SK-N-SH (cell line): Measurements from ENCODE around the gene PCNX3. TPM values are rescaled to one million over a fixed set of nuclear protein-coding genes. Genes with fewer than 3 reads are reported as not detected.

Source experiments
- CTCF ChIA-PET: fragments of 300-600, 350-600 bp; formaldehyde crosslinking; extraction: SDS; loops from one replicate; lab custom pipeline; 2021; lab: Yijun Ruan, JAX
- POLR2A ChIA-PET: fragments of 350-600 bp; sonication (Branson Sonifier 250); formaldehyde crosslinking; extraction: SDS; loops from one replicate; lab custom pipeline; 2020; ENCODE audit warnings: antibody characterized with exemption, inconsistent platforms; lab: Yijun Ruan, JAX
- DNase-seq: peaks from one replicate; pipeline ENCODE4 v3.0.0; 2012
- H2AFZ ChIP-seq: fragments of 200-600 bp; sonication (generic); 2 replicates; pipeline ENCODE4 v1.8.1; 2016; ENCODE audit warnings: antibody characterized with exemption, mild to moderate bottlenecking, low read depth
- H3F3A ChIP-seq: fragments of 200-600 bp; sonication (generic); replicated peaks from 2 replicates; pipeline ENCODE3; 2016; ENCODE audit warnings: antibody characterized with exemption, mild to moderate bottlenecking; ENCODE audit not compliant: insufficient read depth
- H3K27ac ChIP-seq, 2 experiments: fragments of 200-500 bp in 1 of 2; fragments of 200-600 bp in 1 of 2; sonication (Bioruptor generic) in 1 of 2; sonication (generic), shearing (Covaris generic) in 1 of 2; 2 replicates each; pipeline versions ENCODE4 v1.5.1 to v1.6.1; 2014 to 2016; ENCODE audit warnings: low read depth in 2 of 2, inconsistent platforms in 1 of 2, low read length in 1 of 2, mild to moderate bottlenecking in 1 of 2, mixed read lengths in 1 of 2
- H3K27me3 ChIP-seq: fragments of 200-600 bp; sonication (generic), shearing (Covaris generic); 2 replicates; pipeline ENCODE4 v1.6.1; 2016; ENCODE audit warnings: mixed run types; ENCODE audit not compliant: insufficient read depth
- H3K36me3 ChIP-seq, 2 experiments: fragments of 200-500 bp in 1 of 2; fragments of 200-600 bp in 1 of 2; sonication (Bioruptor generic) in 1 of 2; sonication (generic) in 1 of 2; replicated peaks in 1 of 2; 2 replicates each; pipeline versions ENCODE3 to v1.5.1; 2014 to 2016; ENCODE audit warnings: low read length in 1 of 2, mild to moderate bottlenecking in 1 of 2; ENCODE audit not compliant: insufficient read depth in 2 of 2, control insufficient read depth in 1 of 2
- H3K4me1 ChIP-seq, 2 experiments: fragments of 200-500 bp in 1 of 2; fragments of 200-600 bp in 1 of 2; sonication (Bioruptor generic) in 1 of 2; sonication (generic), shearing (Covaris generic) in 1 of 2; 2 replicates each; pipeline versions ENCODE4 v1.5.1 to v1.6.1; 2014 to 2016; ENCODE audit warnings: low read depth in 1 of 2, low read length in 1 of 2, mixed run types in 1 of 2; ENCODE audit not compliant: insufficient read depth in 2 of 2, control insufficient read depth in 1 of 2
- H3K4me2 ChIP-seq: fragments of 200-600 bp; sonication (generic), shearing (Covaris generic); 2 replicates; pipeline ENCODE4 v1.6.1; 2017; ENCODE audit warnings: mixed run types
- H3K4me3 ChIP-seq, 2 experiments: fragments of 200-500 bp in 1 of 2; fragments of 200-600 bp in 1 of 2; sonication (Bioruptor generic) in 1 of 2; sonication (generic), shearing (Covaris generic) in 1 of 2; 2 replicates each; pipeline versions ENCODE4 v1.5.1 to v1.8.1; 2014 to 2016; ENCODE audit warnings: low read depth in 2 of 2, inconsistent platforms in 1 of 2, low read length in 1 of 2, mild to moderate bottlenecking in 1 of 2, mixed read lengths in 1 of 2, moderate library complexity in 1 of 2
- H3K79me2 ChIP-seq: fragments of 200-600 bp; sonication (generic); 2 replicates; pipeline ENCODE4 v1.8.1; 2017; ENCODE audit warnings: mild to moderate bottlenecking; ENCODE audit not compliant: insufficient read depth
- H3K9ac ChIP-seq: fragments of 200-600 bp; sonication (generic); 2 replicates; pipeline ENCODE4 v1.6.1; 2017; ENCODE audit warnings: mixed run types
- H3K9me2 ChIP-seq: fragments of 200-600 bp; sonication (generic); 2 replicates; pipeline ENCODE4 v1.6.1; 2017; ENCODE audit warnings: mixed run types
- H3K9me3 ChIP-seq: fragments of 200-600 bp; sonication (generic); 2 replicates; pipeline ENCODE4 v1.6.1; 2017; ENCODE audit warnings: mixed run types, mild to moderate bottlenecking, moderate library complexity
- H4K20me1 ChIP-seq: fragments of 200-600 bp; sonication (generic); 2 replicates; pipeline ENCODE4 v1.6.1; 2017; ENCODE audit warnings: mild to moderate bottlenecking, mixed run types; ENCODE audit not compliant: insufficient read depth
- CHD2 ChIP-seq: fragments of 150-350 bp; IDR thresholded peaks from 2 replicates; pipeline ENCODE4 v1.6.1; 2018; ENCODE audit warnings: low read length; ENCODE audit not compliant: partially characterized antibody
- ELF1 ChIP-seq: IDR thresholded peaks from 2 replicates; pipeline ENCODE4 v1.4.0; 2012
- EZH2phosphoT487 ChIP-seq: fragments of 200-600 bp; sonication (generic); IDR thresholded peaks from 2 replicates; pipeline ENCODE4 v1.6.1; 2017; ENCODE audit warnings: low read depth, mixed run types, mild to moderate bottlenecking, antibody characterized with exemption, moderate library complexity, borderline replicate concordance
- FOSL2 ChIP-seq: IDR thresholded peaks from 2 replicates; pipeline ENCODE4 v1.4.0; 2012; ENCODE audit warnings: low read depth, mild to moderate bottlenecking, moderate library complexity, borderline replicate concordance
- FOXJ3 ChIP-seq: sonication (generic); formaldehyde crosslinking; IDR thresholded peaks from 2 replicates; pipeline ENCODE4 v1.5.1; 2020; ENCODE audit warnings: mild to moderate bottlenecking, missing genetic modification reagents
- GABPA ChIP-seq: IDR thresholded peaks from 2 replicates; pipeline ENCODE4 v1.4.0; 2012; ENCODE audit warnings: low read depth, mild to moderate bottlenecking
- GATA2 ChIP-seq: sonication (generic); formaldehyde crosslinking; IDR thresholded peaks from 2 replicates; pipeline ENCODE4 v1.5.0; 2020; ENCODE audit warnings: mild to moderate bottlenecking, missing genetic modification reagents
- JUND ChIP-seq: IDR thresholded peaks from 2 replicates; pipeline ENCODE4 v1.4.0; 2012
- MXI1 ChIP-seq: IDR thresholded peaks from 2 replicates; pipeline ENCODE4 v1.6.1; 2012; ENCODE audit warnings: mild to moderate bottlenecking, low read depth, low read length, improper control_type of control experiment
- NFIC ChIP-seq: IDR thresholded peaks from 2 replicates; pipeline ENCODE4 v1.4.0; 2012; ENCODE audit warnings: borderline replicate concordance
- POLR2AphosphoS5 ChIP-seq: IDR thresholded peaks from 2 replicates; pipeline ENCODE4 v1.6.1; 2012; ENCODE audit warnings: low read depth, low read length
- RCOR1 ChIP-seq: fragments of 150-350 bp; IDR thresholded peaks from 2 replicates; pipeline ENCODE4 v1.6.1; 2017; ENCODE audit warnings: antibody characterized with exemption, low read length
- RXRA ChIP-seq: IDR thresholded peaks from 2 replicates; pipeline ENCODE4 v1.4.0; 2012; ENCODE audit warnings: low read depth, mild to moderate bottlenecking, borderline replicate concordance
- SIN3A ChIP-seq: IDR thresholded peaks from 2 replicates; pipeline ENCODE4 v1.6.1; 2012; ENCODE audit warnings: low read depth, mild to moderate bottlenecking, low read length, moderate library complexity, borderline replicate concordance
- SMC3 ChIP-seq: IDR thresholded peaks from 2 replicates; pipeline ENCODE4 v1.6.1; 2012; ENCODE audit warnings: low read depth, low read length, improper control_type of control experiment
- YY1 ChIP-seq: IDR thresholded peaks from 2 replicates; pipeline ENCODE4 v1.4.0; 2012; ENCODE audit warnings: low read depth, mild to moderate bottlenecking
- WGBS: methylation state at CpG from one replicate; pipeline ENCODE4 v1.1.6; 2017; ENCODE audit warnings: low lambda C conversion rate; 5-methylcytosine and 5-hydroxymethylcytosine counted together
- polyA plus RNA-seq, 3 experiments: library from polyadenylated mRNA; depleted of rRNA; stranded (reverse); fragments of >200 nt; gene quantifications; 2 replicates each; pipeline ENCODE4 v1.2.3, GENCODE V29; 2012
- TF ChIP-seq, protein P1 (sequence below): fragments of 200-600 bp; sonication (generic); IDR thresholded peaks from 2 replicates; pipeline ENCODE4 v1.6.1; 2017; ENCODE audit warnings: antibody characterized with exemption, mild to moderate bottlenecking, moderate library complexity
- TF ChIP-seq, protein P2 (sequence below): IDR thresholded peaks from 2 replicates; pipeline ENCODE4 v1.4.0; 2012; ENCODE audit warnings: low read depth, borderline replicate concordance

Gene PCNX3
- polyA plus RNA-seq, 1 of the 3 experiments (the other 2 are of a cell fraction) = 33.7 TPM

DNA sequence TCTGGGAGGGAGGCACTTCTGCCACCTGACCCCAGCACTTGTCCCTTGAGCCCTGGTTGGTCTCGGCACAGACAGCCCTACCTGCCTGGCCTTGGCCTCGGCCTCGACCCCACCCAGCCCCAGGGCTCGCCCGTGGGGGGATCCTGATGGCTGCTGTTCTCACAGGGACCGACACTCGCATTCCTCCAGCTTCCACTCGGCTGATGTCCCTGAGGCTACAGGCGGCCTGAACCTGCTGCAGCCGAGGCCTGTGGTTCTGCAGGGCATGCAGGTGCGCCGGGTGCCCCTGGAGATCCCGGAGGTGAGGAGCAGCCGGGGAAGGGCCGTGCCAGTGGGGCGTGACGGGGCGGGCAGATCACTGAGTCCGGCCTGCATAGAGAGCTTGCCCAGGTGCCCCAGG, 5.1 kb downstream of the PCNX3 start:
- no peak for DNase-seq
- CTCF ChIA-PET = interaction anchor here (1.0 to 4.9 kb wide), 2 partner anchors 16 to 28 kb away, joined by 3 to 18 read pairs; partner anchors contain the start of gene SIPA1
- H3K4me1 ChIP-seq = peaks cover 0 to 13% of the 10 kb centered on the region in 2 experiments; a peak in 1 of 4 replicates
- 91% methylated on average over 7 of the region's 19 CpGs for WGBS
- H3K9me2 ChIP-seq = no peaks in the 10 kb centered on the region
- no peak overlapping the region for H3K4me3 ChIP-seq
- H3K9me3 ChIP-seq = no peaks in the 10 kb centered on the region
- H3K27me3 ChIP-seq = no peaks in the 10 kb centered on the region
- peaks cover 23% of the 10 kb centered on the region for H4K20me1 ChIP-seq
- H3K9ac ChIP-seq = no peak overlapping the region
- peaks cover 16 to 79% of the 10 kb centered on the region in 2 experiments for H3K36me3 ChIP-seq
- peaks cover 4% of the 10 kb centered on the region for H3F3A ChIP-seq
- H3K4me2 ChIP-seq = no peak overlapping the region
- H3K79me2 ChIP-seq = peaks cover 55% of the 10 kb centered on the region
- POLR2A ChIA-PET = no interaction called here
- H3K27ac ChIP-seq = no peak overlapping the region
- no peak overlapping the region for H2AFZ ChIP-seq
- no peak for TF ChIP-seq ELF1
- TF ChIP-seq, protein P1, sequence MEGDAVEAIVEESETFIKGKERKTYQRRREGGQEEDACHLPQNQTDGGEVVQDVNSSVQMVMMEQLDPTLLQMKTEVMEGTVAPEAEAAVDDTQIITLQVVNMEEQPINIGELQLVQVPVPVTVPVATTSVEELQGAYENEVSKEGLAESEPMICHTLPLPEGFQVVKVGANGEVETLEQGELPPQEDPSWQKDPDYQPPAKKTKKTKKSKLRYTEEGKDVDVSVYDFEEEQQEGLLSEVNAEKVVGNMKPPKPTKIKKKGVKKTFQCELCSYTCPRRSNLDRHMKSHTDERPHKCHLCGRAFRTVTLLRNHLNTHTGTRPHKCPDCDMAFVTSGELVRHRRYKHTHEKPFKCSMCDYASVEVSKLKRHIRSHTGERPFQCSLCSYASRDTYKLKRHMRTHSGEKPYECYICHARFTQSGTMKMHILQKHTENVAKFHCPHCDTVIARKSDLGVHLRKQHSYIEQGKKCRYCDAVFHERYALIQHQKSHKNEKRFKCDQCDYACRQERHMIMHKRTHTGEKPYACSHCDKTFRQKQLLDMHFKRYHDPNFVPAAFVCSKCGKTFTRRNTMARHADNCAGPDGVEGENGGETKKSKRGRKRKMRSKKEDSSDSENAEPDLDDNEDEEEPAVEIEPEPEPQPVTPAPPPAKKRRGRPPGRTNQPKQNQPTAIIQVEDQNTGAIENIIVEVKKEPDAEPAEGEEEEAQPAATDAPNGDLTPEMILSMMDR = no peak
- TF ChIP-seq SIN3A = no peak
- no peak for TF ChIP-seq GATA2 (CRISPR knock-in tag)
- no peak for TF ChIP-seq EZH2phosphoT487
- no peak for TF ChIP-seq RCOR1
- TF ChIP-seq SMC3 = no peak
- TF ChIP-seq, protein P2, sequence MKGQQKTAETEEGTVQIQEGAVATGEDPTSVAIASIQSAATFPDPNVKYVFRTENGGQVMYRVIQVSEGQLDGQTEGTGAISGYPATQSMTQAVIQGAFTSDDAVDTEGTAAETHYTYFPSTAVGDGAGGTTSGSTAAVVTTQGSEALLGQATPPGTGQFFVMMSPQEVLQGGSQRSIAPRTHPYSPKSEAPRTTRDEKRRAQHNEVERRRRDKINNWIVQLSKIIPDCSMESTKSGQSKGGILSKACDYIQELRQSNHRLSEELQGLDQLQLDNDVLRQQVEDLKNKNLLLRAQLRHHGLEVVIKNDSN = no peak

DNA sequence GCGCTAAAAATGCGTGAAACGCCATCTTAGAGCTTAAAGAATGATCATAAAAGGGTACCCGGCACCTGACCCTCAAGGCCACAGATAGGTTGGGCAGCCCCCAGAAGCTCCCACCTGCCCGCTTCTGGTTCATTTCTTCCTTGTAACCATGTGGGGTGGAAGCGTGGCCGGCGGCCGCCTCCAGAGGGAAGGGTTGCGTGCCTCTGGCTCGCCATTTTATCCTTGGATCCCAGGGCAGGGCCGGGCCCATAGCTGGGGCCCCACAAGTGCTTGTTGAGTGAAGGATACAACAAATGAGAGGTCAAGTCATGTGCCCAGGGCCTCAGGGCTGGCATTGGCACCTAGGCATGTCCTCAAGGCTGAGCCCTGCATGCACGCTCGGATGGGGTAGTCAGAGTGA, 5.9 kb downstream of the PCNX3 start:
- no peaks in the 10 kb centered on the region for H3K9me2 ChIP-seq
- WGBS = 99% methylated on average over 14 of the region's 14 CpGs
- peaks cover 4% of the 10 kb centered on the region for H3F3A ChIP-seq
- no peak overlapping the region for H2AFZ ChIP-seq
- H3K27ac ChIP-seq = no peak overlapping the region
- no peaks in the 10 kb centered on the region for H3K27me3 ChIP-seq
- DNase-seq = no peak
- no peak overlapping the region for H3K4me3 ChIP-seq
- peaks cover 0 to 11% of the 10 kb centered on the region in 2 experiments; a peak in 1 of 4 replicates for H3K4me1 ChIP-seq
- peaks cover 16 to 85% of the 10 kb centered on the region in 2 experiments for H3K36me3 ChIP-seq
- H4K20me1 ChIP-seq = peaks cover 21% of the 10 kb centered on the region
- peaks cover 50% of the 10 kb centered on the region for H3K79me2 ChIP-seq
- H3K4me2 ChIP-seq = no peak overlapping the region
- H3K9me3 ChIP-seq = no peaks in the 10 kb centered on the region
- H3K9ac ChIP-seq = no peak overlapping the region
- ChIA-PET CTCF (interaction anchor here (0.6 to 1.0 kb wide), 2 partner anchors 17 to 80 kb away, joined by 3 read pairs; partner anchors contain the start of gene SIPA1), POLR2A (no interaction called here)
- TF ChIP-seq NFIC = no peak
- no peak for TF ChIP-seq RXRA
- TF ChIP-seq JUND = no peak
- no peak for TF ChIP-seq GATA2 (CRISPR knock-in tag)
- TF ChIP-seq, protein P1 = no peak
- no peak for TF ChIP-seq FOXJ3 (CRISPR knock-in tag)
- TF ChIP-seq MXI1 = no peak
- no peak for TF ChIP-seq EZH2phosphoT487
- TF ChIP-seq SMC3 = no peak
- no peak for TF ChIP-seq GABPA
- no peak for TF ChIP-seq RCOR1
- no peak for TF ChIP-seq FOSL2
- no peak for TF ChIP-seq ELF1
- no peak for TF ChIP-seq YY1
- no peak for TF ChIP-seq POLR2AphosphoS5
- TF ChIP-seq CHD2 = no peak
